Ishikawa (cell line): Measurements from ENCODE around the gene STX1B.

Experiments used
- CEBPB ChIP-seq: IDR thresholded peaks from 2 replicates; pipeline ENCODE4 v1.6.1; 2012
- CREB1 ChIP-seq: IDR thresholded peaks from 2 replicates; pipeline ENCODE4 v1.6.1; 2012; ENCODE audit warnings: low read depth
- EGR1 ChIP-seq: IDR thresholded peaks from 2 replicates; pipeline ENCODE4 v1.6.1; 2012
- EP300 ChIP-seq: IDR thresholded peaks from 2 replicates; pipeline ENCODE4 v1.6.1; 2012; ENCODE audit warnings: borderline replicate concordance
- FOXM1 ChIP-seq: IDR thresholded peaks from 2 replicates; pipeline ENCODE4 v1.6.1; 2012; ENCODE audit warnings: low read depth, borderline replicate concordance
- MAX ChIP-seq: IDR thresholded peaks from 2 replicates; pipeline ENCODE4 v1.6.1; 2012
- NFIC ChIP-seq: IDR thresholded peaks from 2 replicates; pipeline ENCODE4 v1.6.1; 2012
- RAD21 ChIP-seq: IDR thresholded peaks from 2 replicates; pipeline ENCODE4 v1.6.1; 2012; ENCODE audit warnings: low read depth
- REST ChIP-seq: IDR thresholded peaks from 2 replicates; pipeline ENCODE4 v1.6.1; 2012; ENCODE audit warnings: low read depth, mild to moderate bottlenecking
- TAF1 ChIP-seq: IDR thresholded peaks from 2 replicates; pipeline ENCODE4 v1.6.1; 2012; ENCODE audit warnings: low read depth, mild to moderate bottlenecking
- TCF12 ChIP-seq: IDR thresholded peaks from 2 replicates; pipeline ENCODE4 v1.6.1; 2012; ENCODE audit warnings: low read depth
- TEAD4 ChIP-seq: IDR thresholded peaks from 2 replicates; pipeline ENCODE4 v1.6.1; 2012
- USF1 ChIP-seq: IDR thresholded peaks from 2 replicates; pipeline ENCODE4 v1.6.1; 2012
- YY1 ChIP-seq: IDR thresholded peaks from 2 replicates; pipeline ENCODE4 v1.6.1; 2012; ENCODE audit warnings: low read depth
- ZBTB7A ChIP-seq: IDR thresholded peaks from 2 replicates; pipeline ENCODE4 v1.6.1; 2012; ENCODE audit warnings: low read depth

Gene STX1B

GRCh38 chr16:30949650-30950515, 60.6 kb downstream of the STX1B start:
- TF ChIP-seq CEBPB: no peak; the same call in 1 of the 2 replicates
- TF ChIP-seq CREB1: no peak
- TF ChIP-seq ZBTB7A: no peak
- TF ChIP-seq YY1: no peak
- 0 out of 2 replicates have a peak, but pooled peaks have one; percentile 17 for TF ChIP-seq MAX
- TF ChIP-seq REST: no peak
- TF ChIP-seq USF1: peak; percentile 27
- 0 out of 2 replicates have a peak, but pooled peaks have one; percentile 18 for TF ChIP-seq EP300
- no peak for TF ChIP-seq TEAD4

- no peak for TF ChIP-seq NFIC
- TF ChIP-seq ZBTB7A: peak; percentile 84
- TF ChIP-seq RAD21: no peak
- TF ChIP-seq TAF1: peak; percentile 14; the same call in 1 of the 2 replicates
- no peak for TF ChIP-seq CEBPB
- peak; percentile 77 for TF ChIP-seq USF1
- TF ChIP-seq CREB1: no peak
- no peak for TF ChIP-seq EP300
Measured at GRCh38 chr16:30948667-30949649, 61.5 kb downstream of the STX1B start, which contains the start of gene ORAI3. ORAI3 (plus strand) TSS chr16:30949068; CDS start chr16:30949290, 222 bp downstream.

- TF ChIP-seq EGR1: no peak
- no peak; the same call in 1 of the 2 replicates for TF ChIP-seq ZBTB7A
- TF ChIP-seq TEAD4: no peak
- peak; percentile 7; the same call in 1 of the 2 replicates for TF ChIP-seq EP300
- TF ChIP-seq MAX: no peak
- no peak for TF ChIP-seq USF1
- TF ChIP-seq REST: no peak
- TF ChIP-seq CREB1: no peak
- no peak for TF ChIP-seq RAD21
- TF ChIP-seq TCF12: peak; percentile 19; the same call in 1 of the 2 replicates
- no peak; the same call in 1 of the 2 replicates for TF ChIP-seq TAF1
- peak; percentile 42; the same call in 1 of the 2 replicates for TF ChIP-seq FOXM1
- no peak for TF ChIP-seq CEBPB
- TF ChIP-seq NFIC: no peak
- peak; percentile 65; the same call in 1 of the 2 replicates for TF ChIP-seq YY1
Measured at GRCh38 chr16:30947859-30948666, 62.4 kb downstream of the STX1B start.

GRCh38 chr16:30947541-30947858, 62.9 kb downstream of the STX1B start:
- no peak for TF ChIP-seq TCF12
- no peak for TF ChIP-seq TAF1
- no peak for TF ChIP-seq CEBPB
- no peak for TF ChIP-seq REST
- no peak for TF ChIP-seq ZBTB7A
- no peak for TF ChIP-seq FOXM1
- TF ChIP-seq MAX: no peak
- no peak for TF ChIP-seq YY1
- TF ChIP-seq NFIC: no peak
- TF ChIP-seq RAD21: no peak
- no peak for TF ChIP-seq TEAD4
- TF ChIP-seq EP300: no peak
- TF ChIP-seq USF1: no peak
- no peak for TF ChIP-seq EGR1
- no peak for TF ChIP-seq CREB1
